ENCODE results near the gene SUPT3H.

The SUPT3H gene

GRCh38 chr6:44784195-44784594, 593.5 kb downstream of the SUPT3H start:
- in situ Hi-C loops (cut with HindIII; ENCODE audit: low pct_unique_long_range_greater_than_20kb, low sequenced_read_pairs) = no loop called here
- no peak for DNase-seq (ENCODE audit: low read depth in 1 of 2, low spot score in 1 of 2)
- no peak for TF ChIP-seq JUND (IDR thresholded peaks at IDR 0.05; ENCODE audit: low read depth)

- DNase-seq (ENCODE audit: low read depth in 1 of 2, low spot score in 1 of 2) = no peak
- no peak for TF ChIP-seq JUND (IDR thresholded peaks at IDR 0.05; ENCODE audit: low read depth)
- in situ Hi-C loops (cut with HindIII; ENCODE audit: low pct_unique_long_range_greater_than_20kb, low sequenced_read_pairs) = no loop called here
Observed at GRCh38 chr6:44782892-44783291, 594.8 kb downstream of the SUPT3H start.

- no peak for TF ChIP-seq JUND (IDR thresholded peaks at IDR 0.05; ENCODE audit: low read depth)
- in situ Hi-C loops (cut with HindIII; ENCODE audit: low pct_unique_long_range_greater_than_20kb, low sequenced_read_pairs) = no loop called here
- no peak for DNase-seq (ENCODE audit: low read depth in 1 of 2, low spot score in 1 of 2)
Observed at GRCh38 chr6:44781912-44782597, 595.7 kb downstream of the SUPT3H start.

- TF ChIP-seq JUND (IDR thresholded peaks at IDR 0.05; ENCODE audit: low read depth) = no peak
- DNase-seq (ENCODE audit: low read depth in 1 of 2, low spot score in 1 of 2) = no peak
- in situ Hi-C loops (cut with HindIII; ENCODE audit: low pct_unique_long_range_greater_than_20kb, low sequenced_read_pairs) = no loop called here
Observed at GRCh38 chr6:44780161-44780560, 597.6 kb downstream of the SUPT3H start.

- TF ChIP-seq JUND (IDR thresholded peaks at IDR 0.05; ENCODE audit: low read depth) = no peak
- in situ Hi-C loops (cut with HindIII; ENCODE audit: low pct_unique_long_range_greater_than_20kb, low sequenced_read_pairs) = no loop called here
- DNase-seq (ENCODE audit: low read depth in 1 of 2, low spot score in 1 of 2) = no peak
Observed at GRCh38 chr6:44779130-44779826, 598.5 kb downstream of the SUPT3H start.
